Esophagus muscularis mucosa (tissue), 4 donors: ENCODE data around the gene HSPA1L. TPM values are rescaled to one million over a fixed set of nuclear protein-coding genes. Genes with fewer than 3 reads are reported as not detected.
"Not testable (repeated sequence)": the region's sequence is repeated elsewhere in the genome, so short reads cannot be mapped to it uniquely, and the experiment has no call there.

Experiments used
- DNase-seq: peaks from one replicate; pipeline ENCODE4 v3.0.0-alpha.2; 2017; ENCODE audit errors: extremely low spot score
- H3K27ac ChIP-seq, 4 donors: fragments of 200-600 bp; sonication (generic); replicated peaks in 1 of 4; 1 replicate in 3 of 4; 2 replicates in 1 of 4; pipeline ENCODE4 v1.5.1; 2016 to 2019; ENCODE audit warnings: mild to moderate bottlenecking in 1 of 4
- H3K27me3 ChIP-seq, 4 donors: fragments of 200-600 bp; sonication (generic); one replicate each; pipeline versions ENCODE4 v1.5.1 to v1.6.0; 2016 to 2019
- H3K36me3 ChIP-seq, 4 donors: fragments of 200-600 bp; sonication (generic); one replicate each; pipeline ENCODE4 v1.5.1; 2016 to 2019
- H3K4me1 ChIP-seq, 4 donors: fragments of 200-600 bp; sonication (generic); one replicate each; pipeline ENCODE4 v1.5.1; 2016 to 2019
- H3K4me3 ChIP-seq, 4 donors: fragments of 200-600 bp; sonication (generic); 1 replicate in 2 of 4; 2 replicates in 2 of 4; pipeline ENCODE4 v1.5.1; 2016 to 2019; ENCODE audit warnings: mild to moderate bottlenecking in 4 of 4, moderate library complexity in 1 of 4
- H3K9me3 ChIP-seq, 4 donors: fragments of 200-600 bp; sonication (generic); 1 replicate in 3 of 4; 2 replicates in 1 of 4; pipeline ENCODE4 v1.5.1; 2016 to 2019
- EP300 ChIP-seq: sonication (generic); formaldehyde crosslinking; IDR thresholded peaks from one replicate; pipeline ENCODE4 v1.6.1; 2017; ENCODE audit warnings: antibody characterized with exemption
- POLR2A ChIP-seq: fragments of 450-650 bp; IDR thresholded peaks from one replicate; pipeline ENCODE4 v1.6.1; 2017; ENCODE audit warnings: antibody characterized with exemption, moderate library complexity, mild to moderate bottlenecking, low read depth
- POLR2AphosphoS5 ChIP-seq, 2 donors: sonication (generic); formaldehyde crosslinking; IDR thresholded peaks; one replicate each; pipeline ENCODE4 v1.6.1; 2017; ENCODE audit warnings: antibody characterized with exemption in 2 of 2
- WGBS: methylation state at CpG from one replicate; pipeline ENCODE4 v1.1.5; 2018; 5-methylcytosine and 5-hydroxymethylcytosine counted together
- intact Hi-C: fragments of 100-400 bp; cut with DNase I; formaldehyde crosslinking; loops from one replicate; pipeline ENCODE4 v1.15.1; 2023
- total RNA-seq, 4 donors: library from RNA; depleted of rRNA; stranded (reverse); fragments of >200 nt; gene quantifications; one replicate each; pipeline versions ENCODE4 v1.1.0 to v1.2.1, GENCODE V29; 2016
- TF ChIP-seq, protein P1 (sequence below), 3 experiments: fragments of 200-600 bp in 2 of 3; fragments of 450-650 bp in 1 of 3; sonication (generic) in 2 of 3; IDR thresholded peaks; one replicate each; pipeline ENCODE4 v1.5.1; 2017 to 2019; ENCODE audit warnings: antibody characterized with exemption in 3 of 3, mild to moderate bottlenecking in 2 of 3, moderate library complexity in 1 of 3

The HSPA1L gene
- total RNA-seq, 4 donors from 2014 or later = 1.2 to 3.7 (median 2.6) TPM

DNA sequence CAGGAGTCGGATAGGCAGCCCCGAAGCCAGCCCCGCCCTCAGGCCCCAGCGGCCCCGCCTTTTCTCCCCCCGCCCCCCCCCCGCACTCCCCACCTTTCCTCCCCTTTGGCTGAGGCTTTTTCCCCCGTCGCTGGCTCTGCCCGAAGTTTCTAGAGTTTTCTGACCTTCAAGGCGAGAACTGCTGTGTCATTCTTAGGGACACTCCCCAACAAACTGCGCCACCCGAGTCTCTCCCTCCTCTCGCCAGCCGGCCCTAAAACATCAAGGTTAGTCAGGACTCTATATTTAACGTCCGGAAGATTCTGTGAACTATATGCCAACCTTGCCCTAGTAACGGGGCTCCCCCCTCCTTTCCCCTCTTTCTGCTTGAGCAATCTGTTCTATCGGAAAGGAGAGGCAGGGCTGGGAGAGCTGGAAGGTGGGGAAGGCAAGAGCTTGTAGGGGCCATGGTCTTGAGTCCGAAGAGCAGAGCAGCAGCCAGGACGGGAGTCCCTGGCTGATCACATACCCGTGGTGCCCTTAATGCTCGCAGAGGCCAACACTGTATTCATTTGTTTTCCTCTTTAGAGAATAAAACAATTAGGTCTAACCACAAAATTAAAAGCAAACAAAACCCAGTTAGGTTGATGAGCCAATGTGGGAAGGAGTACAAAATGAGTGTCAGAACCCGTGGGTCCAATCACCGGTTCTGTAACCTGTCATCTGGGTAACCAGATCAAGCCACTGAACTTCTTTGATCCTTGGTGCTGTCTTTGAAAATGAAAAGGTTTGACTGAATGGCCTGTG is 7.1 kb upstream of the HSPA1L start:
- Histone ChIP-seq H3K4me3 (peak overlapping the region; percentile 55 to 71 (median 62)), H3K27ac (peak overlapping the region; percentile 92 to 97 (median 96)), H3K9me3 (no peaks in the 10 kb centered on the region), H3K36me3 (no peaks in the 10 kb centered on the region), H3K27me3 (no peaks in the 10 kb centered on the region), H3K4me1 (peaks cover 57 to 92% (median 89%) of the 10 kb centered on the region in 4 donors)
- intact Hi-C loops = no loop called here
- 2% methylated on average over 25 of the region's 25 CpGs for WGBS
- DNase-seq = peak; percentile 98
- peak; percentile 37 for TF ChIP-seq POLR2A
- TF ChIP-seq EP300 = peak; percentile 16
- TF ChIP-seq, protein P1, sequence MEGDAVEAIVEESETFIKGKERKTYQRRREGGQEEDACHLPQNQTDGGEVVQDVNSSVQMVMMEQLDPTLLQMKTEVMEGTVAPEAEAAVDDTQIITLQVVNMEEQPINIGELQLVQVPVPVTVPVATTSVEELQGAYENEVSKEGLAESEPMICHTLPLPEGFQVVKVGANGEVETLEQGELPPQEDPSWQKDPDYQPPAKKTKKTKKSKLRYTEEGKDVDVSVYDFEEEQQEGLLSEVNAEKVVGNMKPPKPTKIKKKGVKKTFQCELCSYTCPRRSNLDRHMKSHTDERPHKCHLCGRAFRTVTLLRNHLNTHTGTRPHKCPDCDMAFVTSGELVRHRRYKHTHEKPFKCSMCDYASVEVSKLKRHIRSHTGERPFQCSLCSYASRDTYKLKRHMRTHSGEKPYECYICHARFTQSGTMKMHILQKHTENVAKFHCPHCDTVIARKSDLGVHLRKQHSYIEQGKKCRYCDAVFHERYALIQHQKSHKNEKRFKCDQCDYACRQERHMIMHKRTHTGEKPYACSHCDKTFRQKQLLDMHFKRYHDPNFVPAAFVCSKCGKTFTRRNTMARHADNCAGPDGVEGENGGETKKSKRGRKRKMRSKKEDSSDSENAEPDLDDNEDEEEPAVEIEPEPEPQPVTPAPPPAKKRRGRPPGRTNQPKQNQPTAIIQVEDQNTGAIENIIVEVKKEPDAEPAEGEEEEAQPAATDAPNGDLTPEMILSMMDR (IDR thresholded peaks at IDR 0.05) = no peak
- TF ChIP-seq POLR2AphosphoS5 (IDR thresholded peaks at IDR 0.05) = peak; percentile 95 to 97

DNA sequence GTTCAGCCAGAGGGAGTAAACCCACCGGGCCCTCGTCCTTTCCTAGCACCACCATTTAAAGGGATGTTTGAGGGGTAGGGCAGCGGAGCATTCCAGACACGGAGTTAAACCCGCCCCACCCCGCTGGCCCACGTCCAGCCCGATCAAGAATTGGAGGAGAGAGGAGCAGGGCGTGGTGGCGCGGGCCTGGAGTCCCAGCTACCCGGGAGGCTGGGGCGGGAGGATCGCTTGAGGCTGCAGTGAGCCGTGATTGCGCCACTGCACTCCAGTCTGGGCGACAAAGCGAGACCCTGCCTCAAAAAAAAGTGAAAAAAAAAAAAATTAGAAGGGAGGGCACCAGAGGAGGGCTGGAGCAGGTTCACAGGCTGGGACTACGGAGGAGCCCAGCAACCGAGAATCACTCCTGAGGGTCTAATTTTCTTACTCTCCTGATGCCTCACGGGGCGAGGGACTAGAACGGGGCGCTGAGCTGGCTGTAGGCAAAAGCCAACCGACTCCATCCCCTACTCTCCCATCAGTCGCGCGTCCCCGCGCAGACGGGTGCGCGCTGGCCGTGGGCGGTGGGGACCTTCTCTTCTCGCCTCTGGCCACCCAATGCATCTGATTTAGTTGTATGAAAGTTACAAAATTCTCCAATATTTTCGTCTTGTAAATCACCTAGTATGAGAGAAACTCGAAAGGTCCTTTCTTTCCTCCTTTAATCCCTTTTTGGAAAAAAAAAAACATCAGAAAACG is 6.4 kb upstream of the HSPA1L start:
- no peak for DNase-seq
- intact Hi-C loops = no loop called here

DNA sequence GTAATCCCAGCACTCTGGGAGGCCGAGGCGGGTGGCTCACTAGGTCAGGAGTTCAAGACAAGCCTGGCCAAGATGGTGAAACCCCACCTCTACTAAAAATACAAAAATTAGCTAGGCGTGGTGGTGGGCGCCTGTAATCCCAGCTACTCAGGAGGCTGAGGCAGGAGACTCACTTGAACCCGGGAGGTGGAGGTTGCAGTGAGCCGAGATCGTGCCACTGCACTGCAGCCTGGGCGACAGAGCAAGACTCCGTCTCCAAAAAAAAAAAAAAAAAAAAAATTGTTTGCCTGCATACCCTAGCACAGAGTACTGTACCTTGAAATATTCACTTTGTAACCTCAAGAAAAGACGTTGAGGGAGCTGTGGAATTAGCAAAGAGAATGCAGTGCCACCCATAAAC is 5.3 kb upstream of the HSPA1L start:
- H3K4me3 ChIP-seq, H3K27me3 ChIP-seq, H3K9me3 ChIP-seq, DNase-seq, intact Hi-C loops, H3K36me3 ChIP-seq: not testable (repeated sequence)
- H3K27ac ChIP-seq = peak overlapping the region; percentile 92 to 97 (median 96)
- H3K4me1 ChIP-seq = peaks cover 50 to 76% (median 74%) of the 10 kb centered on the region in 4 donors
- 87% methylated on average over 10 of the region's 10 CpGs for WGBS

More for the DNA sequence above, 6.4 kb upstream of the HSPA1L start:
- TF ChIP-seq POLR2AphosphoS5 (IDR thresholded peaks at IDR 0.05) = peak in 1 of 2 donors; percentile 3
- TF ChIP-seq POLR2A = peak; percentile 44
- TF ChIP-seq, protein P1 (IDR thresholded peaks at IDR 0.05) = no peak
- Histone ChIP-seq H3K9me3 (no peaks in the 10 kb centered on the region), H3K27me3 (no peaks in the 10 kb centered on the region), H3K4me3 (peak overlapping the region; percentile 55 to 71 (median 62)), H3K4me1 (peaks cover 56 to 87% (median 85%) of the 10 kb centered on the region in 4 donors), H3K36me3 (no peaks in the 10 kb centered on the region), H3K27ac (peak overlapping the region; percentile 92 to 97 (median 96))
- WGBS = 5% methylated on average over 39 of the region's 39 CpGs

DNA sequence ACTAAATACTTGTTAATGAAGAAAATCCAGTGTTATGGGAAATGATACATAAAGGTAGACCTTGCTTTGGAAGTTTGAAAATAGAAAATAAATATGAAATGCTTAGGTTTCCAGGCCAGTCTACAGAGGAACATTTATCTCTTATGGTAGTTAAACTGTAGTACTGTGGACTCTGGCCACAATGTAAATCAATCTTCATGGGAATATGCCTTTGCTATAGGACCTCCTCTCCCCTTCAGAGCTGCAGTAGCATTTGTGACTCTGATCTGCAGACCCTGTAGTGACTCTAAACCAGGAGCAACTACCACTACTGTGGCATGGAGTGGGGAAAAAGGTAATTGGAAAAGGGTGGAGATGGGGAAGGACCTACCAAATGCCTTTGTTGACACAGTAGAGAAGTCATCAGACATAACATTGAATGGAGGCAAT is 4.8 kb upstream of the HSPA1L start:
- Histone ChIP-seq H3K4me3 (peak overlapping the region; percentile 52 to 63 (median 58)), H3K36me3 (no peaks in the 10 kb centered on the region), H3K4me1 (peaks cover 50 to 71% (median 69%) of the 10 kb centered on the region in 4 donors), H3K27me3 (no peaks in the 10 kb centered on the region), H3K27ac (peak overlapping the region; percentile 92 to 97 (median 96)), H3K9me3 (no peaks in the 10 kb centered on the region)
- intact Hi-C loops = no loop called here
- TF ChIP-seq POLR2AphosphoS5 (IDR thresholded peaks at IDR 0.05) = no peak
- TF ChIP-seq, protein P1 (IDR thresholded peaks at IDR 0.05) = no peak
- TF ChIP-seq EP300 = no peak
- no peak for TF ChIP-seq POLR2A
- DNase-seq = no peak

DNA sequence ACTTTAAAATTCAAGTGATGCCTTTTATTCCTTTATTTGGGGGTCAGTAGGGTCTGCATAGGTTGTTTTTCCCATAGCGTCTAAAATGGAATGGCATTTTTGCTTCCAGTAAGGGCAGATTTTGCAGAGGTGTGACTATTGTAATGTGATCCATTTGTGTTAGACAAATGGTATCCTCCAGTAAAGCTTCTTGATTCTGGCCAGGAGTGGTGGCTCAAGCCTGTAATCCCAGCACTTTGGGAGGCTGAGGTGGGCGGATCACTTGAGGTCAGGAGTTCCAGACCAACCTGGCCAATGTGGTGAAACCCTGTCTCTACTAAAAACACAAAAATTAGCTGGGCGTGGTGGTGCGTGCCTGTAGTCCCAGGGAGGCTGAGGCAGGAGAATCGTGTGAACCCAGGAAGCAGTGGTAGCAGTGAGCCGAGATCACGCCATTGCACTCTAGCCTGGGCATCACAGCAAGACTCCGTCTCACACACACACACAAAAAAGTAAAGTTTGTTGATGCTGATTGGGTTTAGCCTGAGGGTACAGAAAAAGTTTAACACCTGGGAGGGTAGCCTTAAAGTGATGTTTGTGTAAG is 2.9 kb upstream of the HSPA1L start:
- H3K9me3 ChIP-seq, H3K36me3 ChIP-seq, intact Hi-C loops, DNase-seq, H3K27me3 ChIP-seq: not testable (repeated sequence)
- Histone ChIP-seq H3K4me3 (peak overlapping the region; percentile 52 to 63 (median 58)), H3K4me1 (peaks cover 45 to 66% (median 64%) of the 10 kb centered on the region in 4 donors), H3K27ac (peak overlapping the region; percentile 92 to 97 (median 96))
- WGBS = 66% methylated on average over 8 of the region's 8 CpGs
- peak in 1 of 2 donors; percentile 49 for TF ChIP-seq POLR2AphosphoS5 (IDR thresholded peaks at IDR 0.05)
